Globus pallidus (tissue), 1 donor: ENCODE measurements around the gene DIS3L.
"Not testable (repeated sequence)": the region's sequence is repeated elsewhere in the genome, so short reads cannot be mapped to it uniquely, and the experiment has no call there.

Experiments
- DNase-seq: peaks from one replicate; pipeline ENCODE4 v3.0.0-alpha.2; 2015; ENCODE audit warnings: low spot score

The DIS3L gene

DNA sequence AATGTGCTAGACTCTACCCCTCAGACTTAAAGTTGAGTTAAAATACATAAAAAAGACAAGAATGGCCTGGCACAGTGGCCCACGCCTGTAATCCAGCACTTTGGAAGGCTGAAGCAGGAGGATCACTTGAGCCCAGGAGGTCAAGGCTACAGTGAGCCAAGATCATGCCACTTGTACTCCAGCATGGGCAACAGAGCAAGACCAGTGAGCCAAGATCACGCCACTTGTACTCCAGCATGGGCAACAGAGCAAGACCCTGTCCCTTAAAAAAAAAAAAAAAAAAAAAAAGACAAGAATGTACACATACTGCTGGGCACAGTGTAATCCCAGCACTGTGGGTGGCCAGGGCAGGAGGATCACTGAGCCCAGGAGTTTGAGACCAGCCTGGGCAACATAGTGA lies 17.4 kb downstream of the DIS3L start:
- no peak for DNase-seq

DNA sequence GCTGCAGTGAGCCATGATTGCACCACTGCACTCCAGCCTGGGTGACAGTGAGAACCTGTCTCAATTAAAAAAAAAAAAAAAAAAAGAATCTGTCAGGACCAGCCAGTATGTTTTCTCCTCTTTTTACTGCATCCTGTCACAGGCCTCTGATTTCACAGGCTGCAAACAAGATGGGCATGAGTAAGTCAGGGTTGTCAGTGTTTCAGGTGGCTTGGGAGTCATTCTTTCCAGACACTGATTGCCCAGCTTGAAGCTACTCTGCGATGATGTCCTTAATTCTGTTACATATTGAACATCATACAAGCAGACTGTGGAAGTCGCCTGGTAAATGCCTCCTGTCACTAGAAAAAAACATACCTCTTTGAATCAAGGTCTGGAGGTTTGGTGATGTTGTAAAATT lies 18.8 kb downstream of the DIS3L start:
- no peak for DNase-seq

DNA sequence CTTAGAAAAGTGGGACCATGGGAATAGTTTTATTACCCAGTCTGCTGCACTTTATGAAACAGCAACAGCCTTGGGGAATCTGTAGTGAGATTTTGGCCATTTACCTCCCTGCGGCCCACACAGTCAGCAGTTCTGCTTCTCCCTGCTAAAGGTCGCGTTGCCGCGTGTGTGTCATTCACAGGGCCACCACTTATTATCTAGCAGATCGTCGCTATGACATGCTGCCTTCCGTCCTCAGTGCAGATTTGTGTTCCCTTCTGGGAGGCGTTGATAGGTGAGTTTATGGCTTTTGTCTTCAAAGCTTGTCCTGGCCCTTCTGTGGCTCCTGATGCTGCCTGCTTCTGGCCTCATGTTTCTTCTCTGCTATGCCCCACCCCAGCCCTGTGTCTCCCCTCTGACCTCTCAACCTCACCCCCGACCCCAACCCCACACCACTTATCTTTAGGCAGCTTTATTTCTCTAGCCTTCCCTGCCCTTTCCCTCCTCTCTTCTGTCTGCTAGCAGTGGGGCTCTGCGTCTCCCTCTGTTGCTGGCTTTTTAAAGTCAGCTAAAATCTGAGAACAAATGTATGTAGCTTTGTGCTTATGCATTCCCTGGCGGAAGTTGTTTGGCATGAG lies 30.1 kb downstream of the DIS3L start:
- no peak for DNase-seq

DNA sequence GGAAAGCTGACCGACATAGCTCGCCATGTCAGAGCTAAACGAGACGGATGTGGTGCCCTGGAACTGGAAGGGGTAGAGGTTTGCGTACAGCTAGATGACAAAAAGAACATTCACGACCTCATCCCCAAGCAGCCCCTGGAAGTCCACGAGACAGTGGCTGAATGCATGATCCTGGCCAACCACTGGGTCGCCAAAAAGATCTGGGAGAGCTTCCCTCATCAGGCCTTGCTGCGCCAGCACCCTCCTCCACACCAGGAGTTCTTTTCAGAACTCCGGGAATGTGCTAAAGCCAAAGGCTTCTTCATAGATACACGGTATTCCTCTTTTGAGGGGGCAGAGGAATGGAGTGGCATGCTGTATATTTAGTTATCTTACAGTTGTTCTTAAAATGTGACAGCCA lies 32.7 kb downstream of the DIS3L start:
- no peak for DNase-seq

DNA sequence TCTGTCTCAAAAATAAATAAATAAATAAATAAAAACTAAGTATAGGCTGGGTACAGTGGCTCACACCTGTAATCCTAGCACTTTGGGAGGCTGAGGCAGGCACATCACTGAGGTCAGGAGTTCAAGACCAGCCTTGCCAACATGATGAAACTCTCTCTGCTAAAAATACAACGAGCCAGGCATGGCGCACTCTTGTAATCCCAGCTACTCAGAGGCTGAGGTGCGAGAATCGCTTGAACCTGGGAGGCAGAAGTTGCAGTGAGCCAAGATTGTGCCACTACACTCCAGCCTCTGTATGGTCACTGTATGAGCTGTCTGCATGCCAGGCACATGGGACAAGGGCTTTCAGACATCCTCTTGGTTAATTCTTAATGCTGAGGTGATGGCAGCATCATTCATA lies 34.4 kb downstream of the DIS3L start:
- DNase-seq: no peak

DNA sequence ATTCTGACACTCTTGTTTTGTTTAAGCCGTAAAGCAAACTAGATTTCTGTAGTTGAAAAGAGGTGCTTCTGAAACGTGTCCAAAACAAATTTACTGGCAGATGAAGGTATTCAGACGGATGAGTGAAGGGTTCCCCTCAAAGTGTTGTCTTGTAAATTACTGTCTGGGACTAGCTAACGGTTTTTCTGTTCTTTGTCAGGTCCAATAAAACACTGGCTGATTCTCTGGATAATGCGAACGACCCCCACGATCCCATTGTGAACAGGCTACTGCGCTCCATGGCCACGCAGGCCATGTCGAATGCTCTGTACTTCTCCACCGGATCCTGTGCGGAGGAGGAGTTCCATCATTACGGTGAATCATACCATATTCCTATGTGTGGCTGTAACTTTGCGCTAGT lies 35.4 kb downstream of the DIS3L start:
- no peak for DNase-seq

DNA sequence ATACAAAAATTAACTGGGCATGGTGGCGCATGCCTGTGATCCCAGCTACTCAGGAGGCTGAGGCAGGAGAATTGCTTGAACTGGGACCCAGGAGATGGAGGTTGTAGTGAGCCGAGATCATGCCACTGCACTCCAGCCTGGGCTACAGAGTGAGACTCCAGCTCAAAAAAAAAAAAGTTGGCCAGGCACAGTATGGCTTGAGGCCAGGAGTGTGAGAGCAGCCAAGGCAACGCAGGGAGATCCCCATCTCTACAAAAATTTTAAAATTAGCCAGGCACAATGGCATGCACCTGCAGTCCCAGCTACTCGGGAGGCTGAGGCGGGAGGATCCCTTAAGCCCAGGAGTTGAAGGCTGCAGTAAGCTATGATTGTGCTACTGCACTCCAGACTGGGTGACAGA lies 55.2 kb downstream of the DIS3L start:
- not testable (repeated sequence) for DNase-seq

DNA sequence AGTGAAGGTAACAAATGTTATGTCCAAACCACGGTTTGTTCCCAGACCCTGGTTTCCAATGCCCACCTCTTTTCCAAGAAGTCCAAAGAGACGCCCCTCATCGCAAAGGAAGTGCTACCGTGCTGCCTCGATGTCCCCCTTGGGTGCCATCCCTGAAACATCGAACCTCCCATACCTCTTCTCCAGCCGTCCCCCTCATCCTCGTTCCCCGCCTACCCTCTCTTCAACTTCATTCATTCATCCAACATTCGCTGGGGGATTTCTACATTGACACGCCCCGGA lies 62.6 kb downstream of the DIS3L start:
- no peak for DNase-seq

DNA sequence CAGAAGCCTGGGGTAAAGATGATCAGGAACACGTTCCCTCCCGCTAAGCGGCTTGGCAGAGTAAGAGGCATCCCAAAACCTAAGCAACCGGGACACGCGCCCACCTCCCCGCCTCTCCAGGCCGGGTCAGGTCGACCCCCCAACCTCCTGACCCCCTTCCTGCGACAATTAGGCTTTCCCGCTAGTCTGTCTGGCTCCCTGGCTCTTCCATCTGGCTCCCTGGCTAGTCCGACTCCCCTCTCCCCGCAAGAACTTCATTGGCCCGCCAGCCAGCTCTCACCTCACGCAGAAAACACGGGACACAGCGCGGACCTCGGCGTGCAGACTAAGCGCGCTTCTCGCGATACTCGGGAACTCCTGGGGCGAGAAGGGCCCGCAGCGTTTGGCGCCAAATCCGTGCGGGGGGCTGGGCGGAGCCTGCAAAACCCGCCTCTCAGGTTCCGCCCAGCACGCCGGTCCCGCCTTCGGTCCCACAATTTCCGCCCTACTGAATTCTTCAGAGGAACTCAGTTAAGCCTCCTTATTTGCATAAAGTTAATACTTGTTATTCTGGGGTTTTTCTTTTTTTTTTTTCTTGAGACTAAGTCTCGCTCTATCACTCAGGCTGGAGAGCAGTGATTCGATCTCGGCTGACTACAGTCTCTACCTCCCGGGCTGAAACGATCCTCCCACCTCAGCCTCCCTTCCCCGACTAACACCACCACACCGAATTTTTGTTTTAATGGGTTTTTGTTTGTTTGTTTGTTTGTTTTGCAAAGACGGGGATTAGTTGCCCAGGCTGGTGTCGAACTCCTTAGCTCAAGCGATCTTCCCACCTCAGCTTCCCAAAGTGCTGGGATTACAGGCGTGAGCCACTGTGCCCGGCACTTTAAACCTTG lies 63.2 kb downstream of the DIS3L start, which contains the start of gene TIPIN:
Gene TIPIN, minus strand, starts transcription at position 327 of the 878 bp plus-strand sequence. CDS start 3,738 bp downstream, outside the sequence.
- DNase-seq: peak; percentile 80

DNA sequence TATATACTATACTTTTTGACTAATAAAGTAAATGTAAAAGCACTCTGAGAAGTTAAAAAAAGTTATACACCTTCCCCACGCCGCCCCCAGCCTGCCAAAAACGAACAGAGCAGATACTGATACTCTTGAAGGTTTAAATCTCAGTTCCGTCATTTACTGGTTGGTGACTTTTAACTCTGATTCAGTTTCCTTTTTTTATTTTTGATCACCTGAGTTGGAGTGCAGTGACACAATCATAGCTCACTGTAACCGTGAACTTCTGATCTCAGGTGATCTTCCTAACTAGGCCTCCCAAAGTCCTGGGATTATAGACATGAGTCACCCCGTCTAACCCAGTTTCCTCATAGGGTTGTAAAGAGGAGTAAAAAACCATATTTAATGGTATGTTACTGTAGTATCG lies 66.4 kb downstream of the DIS3L start:
- no peak for DNase-seq

DNA sequence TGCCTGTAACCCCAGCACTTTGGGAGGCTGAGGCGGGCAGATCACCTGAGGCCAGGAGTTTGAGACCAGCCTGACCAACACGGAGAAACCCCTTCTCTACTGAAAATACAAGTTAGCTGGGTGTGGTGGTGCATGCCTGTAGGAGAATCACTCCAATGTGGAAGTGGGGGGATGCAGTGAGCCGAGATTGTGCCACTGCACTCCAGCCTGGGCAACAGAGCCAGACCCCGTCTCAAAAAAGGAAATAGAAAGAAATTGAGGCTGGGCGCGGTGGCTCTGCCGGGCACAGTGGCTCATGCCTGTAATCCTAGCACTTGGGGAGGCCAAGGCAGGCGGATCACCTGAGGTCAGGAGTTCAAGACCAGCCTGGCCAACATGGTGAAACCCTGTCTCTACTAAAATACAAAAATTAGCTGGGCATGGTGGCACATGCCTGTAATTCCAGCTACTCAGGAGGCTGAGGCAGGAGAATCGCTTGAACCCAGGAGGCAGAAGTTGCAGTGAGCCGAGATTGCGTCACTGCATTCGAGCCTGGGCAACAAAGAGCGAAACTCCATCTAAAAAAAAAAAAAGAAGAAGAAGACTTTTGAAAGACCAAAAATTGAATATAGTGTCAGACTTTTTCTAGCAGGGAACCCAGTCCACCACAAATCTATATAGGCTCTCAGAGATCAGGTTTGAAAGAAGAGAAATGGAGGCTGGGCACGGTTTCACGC lies 68.5 kb downstream of the DIS3L start:
- DNase-seq: not testable (repeated sequence)

DNA sequence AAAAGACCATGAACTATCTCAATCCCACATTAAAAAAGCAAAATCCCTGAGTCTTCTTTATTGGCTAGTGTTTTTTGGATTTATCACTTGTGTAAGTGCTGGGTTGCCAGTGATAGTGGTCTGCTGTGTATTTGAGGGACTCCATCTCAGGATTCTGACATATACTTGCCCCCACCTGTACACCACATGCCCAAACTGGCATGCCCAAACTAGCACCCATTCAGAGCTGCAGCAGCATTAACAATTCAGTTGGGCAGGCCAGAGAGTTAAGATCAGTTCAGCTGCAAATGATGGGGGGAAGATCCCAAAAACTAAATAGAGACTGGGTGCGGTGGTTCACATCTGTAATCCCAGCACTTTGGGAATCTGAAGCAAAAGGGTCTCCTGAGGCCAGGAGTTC lies 69.4 kb downstream of the DIS3L start:
- no peak for DNase-seq

DNA sequence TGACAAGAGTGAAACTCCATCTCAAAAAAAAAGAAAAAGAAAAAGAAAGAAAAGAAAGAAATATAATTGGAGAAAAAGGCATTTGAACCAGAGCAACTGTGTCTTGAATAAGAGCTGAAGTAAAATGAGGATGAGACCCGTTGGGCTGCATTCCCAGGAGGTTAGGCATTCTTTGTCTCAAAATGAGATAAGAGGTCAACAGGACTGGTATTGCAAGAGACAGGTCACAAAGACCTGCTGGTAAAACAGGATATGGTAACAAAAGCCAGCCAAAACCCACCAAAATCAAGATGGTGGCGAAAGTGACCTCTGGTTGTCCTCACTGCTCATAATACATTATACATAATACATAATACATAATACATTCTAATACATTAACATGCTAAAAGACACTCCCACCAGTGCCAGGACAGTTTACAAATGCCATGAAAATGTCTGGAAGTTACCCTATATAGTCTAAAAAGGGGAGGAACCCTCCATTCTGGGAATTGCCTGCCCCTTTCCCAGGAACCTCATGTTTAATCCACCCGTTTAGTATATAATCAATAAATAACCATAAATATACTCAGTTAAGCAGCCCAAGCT lies 71.7 kb downstream of the DIS3L start:
- no peak for DNase-seq

DNA sequence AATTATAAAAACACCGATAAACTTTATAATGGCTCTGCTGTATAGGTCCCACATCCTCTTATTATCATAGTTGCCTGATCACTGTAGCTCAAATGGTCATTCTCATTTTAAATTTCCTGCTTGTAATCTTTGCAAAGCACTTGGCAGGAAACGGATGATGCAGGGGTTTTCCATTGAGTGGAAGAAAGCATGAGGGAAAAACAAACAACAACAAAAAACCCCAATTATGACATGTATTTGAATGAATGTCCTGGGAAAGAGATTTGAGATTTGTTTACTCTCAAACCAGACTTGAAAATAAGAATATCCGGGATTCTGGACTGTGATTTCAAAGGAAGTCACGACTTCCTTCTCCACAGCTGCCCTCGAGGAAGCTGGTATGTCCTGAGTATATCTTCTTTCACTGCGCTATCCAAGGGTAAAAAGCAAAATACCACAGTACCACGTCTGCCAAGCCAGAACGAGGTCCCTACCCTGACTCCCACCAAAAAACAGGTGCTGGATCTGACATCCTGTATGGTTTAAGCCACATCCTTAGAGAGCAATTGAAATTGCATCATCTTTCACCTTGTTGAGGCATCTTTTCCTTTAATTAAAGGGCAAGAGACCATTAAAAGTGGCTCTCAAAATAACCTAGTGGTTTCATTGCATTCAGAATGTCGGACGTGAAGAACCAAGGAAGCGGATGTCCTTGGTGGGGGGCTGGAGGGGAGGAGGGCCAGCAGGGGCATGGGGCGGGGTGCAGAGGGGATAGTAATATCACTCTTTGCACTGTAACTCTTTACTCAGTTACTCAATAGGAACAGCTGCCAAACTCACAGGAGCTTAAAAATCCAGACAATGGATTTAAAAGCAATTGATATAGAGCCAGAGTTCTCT lies 76.6 kb downstream of the DIS3L start:
- DNase-seq: no peak

DNA sequence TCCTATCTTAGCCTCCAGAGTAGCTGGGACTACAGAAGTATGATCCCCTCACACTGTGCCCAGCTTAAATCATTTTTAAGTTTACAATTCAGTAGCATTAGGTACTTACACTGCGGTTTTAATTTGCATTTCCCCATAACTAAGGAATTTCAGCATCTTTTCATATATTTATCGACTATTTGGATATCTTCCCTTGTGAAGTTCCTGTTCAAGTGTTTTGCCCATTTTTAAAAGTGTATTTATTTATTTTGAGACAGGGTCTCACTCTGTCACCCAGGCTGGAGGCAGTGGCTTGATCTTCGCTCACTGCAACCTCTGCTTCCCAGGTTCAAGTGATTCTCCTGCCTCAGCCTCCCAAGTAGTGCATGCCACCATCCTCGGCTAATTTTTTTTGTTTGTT lies 80.8 kb downstream of the DIS3L start:
- DNase-seq: no peak

DNA sequence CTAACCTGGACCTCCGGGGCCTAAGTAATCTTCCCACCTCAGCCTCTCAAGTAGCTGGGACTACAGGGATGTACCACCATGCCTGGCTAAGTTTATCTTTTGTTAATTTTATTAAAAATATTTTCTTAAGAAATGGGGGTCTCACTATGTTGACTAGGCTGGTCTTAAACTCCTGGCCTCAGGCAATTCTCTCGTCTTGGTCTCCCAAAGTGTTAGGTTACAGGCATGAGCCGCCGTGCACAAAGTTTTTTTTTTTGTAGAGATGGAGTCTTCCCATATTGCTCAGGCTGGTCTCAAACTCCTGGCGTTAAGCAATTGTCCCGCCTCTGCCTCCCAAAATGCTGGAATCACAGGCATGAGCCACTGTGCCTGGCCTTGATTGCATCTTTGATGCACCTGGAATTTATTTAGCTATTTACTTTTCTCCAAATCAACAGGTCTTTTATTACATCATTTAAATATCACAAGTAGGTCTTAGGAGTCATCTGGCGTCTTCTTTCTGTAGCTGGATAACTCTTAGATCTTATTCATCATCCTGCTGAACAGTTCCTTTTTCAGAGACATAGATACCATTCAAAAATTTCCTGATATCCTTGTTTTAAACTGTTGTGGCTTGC lies 85.6 kb downstream of the DIS3L start:
- DNase-seq: no peak

DNA sequence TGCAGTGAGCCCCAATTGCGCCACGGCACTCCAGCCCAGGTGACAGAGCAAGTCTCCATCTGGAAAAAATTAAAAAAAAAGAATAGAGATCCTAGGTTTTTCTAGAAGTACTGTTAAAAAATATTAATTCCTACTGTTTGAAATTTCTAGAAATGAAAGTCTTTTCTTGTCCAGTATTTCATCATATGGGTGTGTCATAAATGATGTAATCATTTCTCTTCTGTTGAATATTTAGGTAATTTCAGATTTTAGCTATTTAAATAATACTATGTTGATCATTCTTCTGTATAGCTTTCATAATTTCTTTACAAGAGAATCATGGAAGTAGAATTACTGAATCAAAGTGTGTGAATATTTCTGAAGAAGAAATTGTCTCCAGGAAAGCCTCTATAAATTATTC lies 88.0 kb downstream of the DIS3L start:
- not testable (repeated sequence) for DNase-seq
